CD4-positive, alpha-beta T cell treated with Interferon gamma for 1 hour (primary cell): Measurements from ENCODE around the gene BCAS1.
"Not testable (repeated sequence)": the region's sequence is repeated elsewhere in the genome, so short reads cannot be mapped to it uniquely, and the experiment has no call there.

Experiments used
- DNase-seq: peaks from one replicate; pipeline ENCODE4 v3.0.0-alpha.2; 2020

BCAS1 gene

GRCh38 chr20:53939572-53940359 is 130.6 kb downstream of the BCAS1 start:
- peak; percentile 79 for DNase-seq

GRCh38 chr20:53939190-53939571 is 131.2 kb downstream of the BCAS1 start:
- no peak for DNase-seq

GRCh38 chr20:53938739-53939138 is 131.7 kb downstream of the BCAS1 start:
- no peak for DNase-seq

GRCh38 chr20:53937929-53938367 is 132.4 kb downstream of the BCAS1 start:
- DNase-seq: no peak

- DNase-seq: no peak
Measured at GRCh38 chr20:53937339-53937741, 133.1 kb downstream of the BCAS1 start.

- DNase-seq: no peak
Measured at GRCh38 chr20:53935344-53936084, 134.9 kb downstream of the BCAS1 start.

GRCh38 chr20:53934421-53935343 is 135.7 kb downstream of the BCAS1 start:
- DNase-seq: no peak

- no peak for DNase-seq
Measured at GRCh38 chr20:53933232-53933846, 137.1 kb downstream of the BCAS1 start.

- DNase-seq: not testable (repeated sequence)
Measured at GRCh38 chr20:53932655-53933192, 137.7 kb downstream of the BCAS1 start.

GRCh38 chr20:53931597-53931996 is 138.8 kb downstream of the BCAS1 start:
- no peak for DNase-seq

GRCh38 chr20:53930651-53931504 is 139.5 kb downstream of the BCAS1 start:
- no peak for DNase-seq

GRCh38 chr20:53929974-53930650 is 140.3 kb downstream of the BCAS1 start:
- no peak for DNase-seq

- DNase-seq: no peak
Measured at GRCh38 chr20:53929399-53929798, 141.0 kb downstream of the BCAS1 start.

- DNase-seq: no peak
Measured at GRCh38 chr20:53927990-53928389, 142.4 kb downstream of the BCAS1 start.

GRCh38 chr20:53926428-53927028 is 143.9 kb downstream of the BCAS1 start:
- peak; percentile 43 for DNase-seq

GRCh38 chr20:53925651-53926401 is 144.6 kb downstream of the BCAS1 start:
- DNase-seq: no peak

GRCh38 chr20:53923566-53924369 is 146.6 kb downstream of the BCAS1 start:
- DNase-seq: no peak

- DNase-seq: no peak
Measured at GRCh38 chr20:53922901-53923314, 147.5 kb downstream of the BCAS1 start.
